ENCODE measurements around the gene RRP9.
A peak's percentile ranks its signal among the peaks of the same experiment; 100 is the strongest.
"Not testable (repeated sequence)": the region's sequence is repeated elsewhere in the genome, so short reads cannot be mapped to it uniquely, and the experiment has no call there.

Gene RRP9

DNA sequence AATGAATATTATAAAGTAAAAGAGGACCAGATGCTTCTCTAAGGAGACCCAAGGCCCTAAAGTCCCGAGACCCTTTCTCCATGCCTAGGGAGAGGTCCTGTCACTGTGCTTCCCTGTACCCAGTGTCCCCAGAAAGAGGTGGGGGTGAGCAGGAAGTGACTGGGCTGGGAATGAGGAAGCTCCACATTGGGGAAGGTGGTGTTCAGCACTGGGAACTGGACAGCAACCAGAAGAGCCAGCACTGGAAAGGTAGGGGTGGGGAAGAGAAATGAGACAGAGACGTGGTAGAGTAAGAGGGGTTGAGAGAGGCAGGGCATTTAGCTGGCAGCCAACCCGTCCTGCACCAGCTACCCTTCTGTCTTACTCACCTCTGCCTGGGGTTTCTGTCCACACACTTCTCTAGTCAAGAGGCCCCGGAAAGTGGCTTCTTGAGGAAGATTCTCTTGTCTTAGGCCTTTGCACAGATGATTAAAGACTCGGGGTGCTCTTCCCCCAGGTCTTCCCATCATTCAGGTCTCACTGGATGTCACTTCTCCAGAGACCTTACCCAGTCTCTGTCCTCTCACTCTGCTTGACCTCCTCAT, 12.2 kb downstream of the RRP9 start:
- DNase-seq: peak; percentile 48
- Mint-ChIP-seq H3K9me3 (no peaks in the 10 kb centered on the region), H3K27ac (no peak overlapping the region), H3K36me3 (ENCODE audit: low read depth) (peaks cover 18% of the 10 kb centered on the region), H3K4me1 (no peaks in the 10 kb centered on the region), H3K27me3 (ENCODE audit: low read depth, poor library complexity) (no peaks in the 10 kb centered on the region), H3K4me3 (no peak overlapping the region)
- TF ChIP-seq, protein P1, sequence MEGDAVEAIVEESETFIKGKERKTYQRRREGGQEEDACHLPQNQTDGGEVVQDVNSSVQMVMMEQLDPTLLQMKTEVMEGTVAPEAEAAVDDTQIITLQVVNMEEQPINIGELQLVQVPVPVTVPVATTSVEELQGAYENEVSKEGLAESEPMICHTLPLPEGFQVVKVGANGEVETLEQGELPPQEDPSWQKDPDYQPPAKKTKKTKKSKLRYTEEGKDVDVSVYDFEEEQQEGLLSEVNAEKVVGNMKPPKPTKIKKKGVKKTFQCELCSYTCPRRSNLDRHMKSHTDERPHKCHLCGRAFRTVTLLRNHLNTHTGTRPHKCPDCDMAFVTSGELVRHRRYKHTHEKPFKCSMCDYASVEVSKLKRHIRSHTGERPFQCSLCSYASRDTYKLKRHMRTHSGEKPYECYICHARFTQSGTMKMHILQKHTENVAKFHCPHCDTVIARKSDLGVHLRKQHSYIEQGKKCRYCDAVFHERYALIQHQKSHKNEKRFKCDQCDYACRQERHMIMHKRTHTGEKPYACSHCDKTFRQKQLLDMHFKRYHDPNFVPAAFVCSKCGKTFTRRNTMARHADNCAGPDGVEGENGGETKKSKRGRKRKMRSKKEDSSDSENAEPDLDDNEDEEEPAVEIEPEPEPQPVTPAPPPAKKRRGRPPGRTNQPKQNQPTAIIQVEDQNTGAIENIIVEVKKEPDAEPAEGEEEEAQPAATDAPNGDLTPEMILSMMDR (IDR thresholded peaks at IDR 0.05): no peak

DNA sequence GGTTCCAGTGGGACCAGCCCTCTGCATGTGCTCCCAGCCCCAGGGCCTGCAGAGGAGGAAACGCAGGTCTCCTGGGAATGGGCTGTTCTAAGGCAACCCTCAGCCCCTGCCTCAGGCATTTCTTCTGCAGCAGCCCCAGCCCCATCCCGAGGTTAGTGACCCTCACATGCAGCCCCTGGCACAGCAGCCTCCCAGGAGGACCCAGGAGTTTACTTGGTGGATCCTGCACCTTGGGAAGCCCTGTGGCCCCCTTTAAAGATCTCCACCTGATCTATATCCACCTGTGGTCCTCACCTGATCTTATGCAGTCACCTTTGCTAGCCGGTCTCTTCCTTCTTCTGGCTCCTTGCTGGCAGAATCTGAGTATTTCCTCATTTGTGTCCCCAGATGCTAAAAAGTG, 12.7 kb downstream of the RRP9 start:
- not testable (repeated sequence) for H3K4me1 Mint-ChIP-seq, DNase-seq
- H3K36me3 Mint-ChIP-seq (ENCODE audit: low read depth): peaks cover 13% of the 10 kb centered on the region

DNA sequence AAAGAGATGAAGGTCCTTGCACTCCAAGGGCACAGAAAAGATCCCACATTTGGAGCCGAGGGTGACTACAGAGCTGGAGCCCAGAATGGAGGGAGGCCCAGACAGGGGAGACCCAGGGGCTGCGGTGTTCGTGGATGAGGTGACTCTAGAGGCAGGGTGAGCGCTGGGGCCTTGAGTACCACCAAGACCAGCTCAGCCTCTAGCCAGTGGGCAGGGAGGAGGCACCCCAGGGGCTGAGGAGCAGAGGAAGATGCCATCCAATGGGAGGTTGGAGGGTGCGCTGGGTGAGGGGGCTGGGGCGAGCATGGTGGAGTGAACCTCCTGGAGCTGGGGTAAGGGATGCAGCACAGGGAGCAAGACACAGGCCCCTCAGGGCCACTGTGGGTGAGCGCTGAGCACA, 13.3 kb downstream of the RRP9 start:
- no peak for DNase-seq
- Mint-ChIP-seq H3K9me3 (no peaks in the 10 kb centered on the region), H3K27ac (no peak overlapping the region), H3K36me3 (ENCODE audit: low read depth) (peaks cover 9% of the 10 kb centered on the region), H3K4me1 (no peaks in the 10 kb centered on the region), H3K27me3 (ENCODE audit: low read depth, poor library complexity) (no peaks in the 10 kb centered on the region), H3K4me3 (no peak overlapping the region)
- TF ChIP-seq, protein P1 (IDR thresholded peaks at IDR 0.05): no peak

More for the DNA sequence above, 12.7 kb downstream of the RRP9 start:
- H3K27me3 Mint-ChIP-seq (ENCODE audit: low read depth, poor library complexity); H3K27ac Mint-ChIP-seq; H3K4me3 Mint-ChIP-seq; H3K9me3 Mint-ChIP-seq: not testable (repeated sequence)

DNA sequence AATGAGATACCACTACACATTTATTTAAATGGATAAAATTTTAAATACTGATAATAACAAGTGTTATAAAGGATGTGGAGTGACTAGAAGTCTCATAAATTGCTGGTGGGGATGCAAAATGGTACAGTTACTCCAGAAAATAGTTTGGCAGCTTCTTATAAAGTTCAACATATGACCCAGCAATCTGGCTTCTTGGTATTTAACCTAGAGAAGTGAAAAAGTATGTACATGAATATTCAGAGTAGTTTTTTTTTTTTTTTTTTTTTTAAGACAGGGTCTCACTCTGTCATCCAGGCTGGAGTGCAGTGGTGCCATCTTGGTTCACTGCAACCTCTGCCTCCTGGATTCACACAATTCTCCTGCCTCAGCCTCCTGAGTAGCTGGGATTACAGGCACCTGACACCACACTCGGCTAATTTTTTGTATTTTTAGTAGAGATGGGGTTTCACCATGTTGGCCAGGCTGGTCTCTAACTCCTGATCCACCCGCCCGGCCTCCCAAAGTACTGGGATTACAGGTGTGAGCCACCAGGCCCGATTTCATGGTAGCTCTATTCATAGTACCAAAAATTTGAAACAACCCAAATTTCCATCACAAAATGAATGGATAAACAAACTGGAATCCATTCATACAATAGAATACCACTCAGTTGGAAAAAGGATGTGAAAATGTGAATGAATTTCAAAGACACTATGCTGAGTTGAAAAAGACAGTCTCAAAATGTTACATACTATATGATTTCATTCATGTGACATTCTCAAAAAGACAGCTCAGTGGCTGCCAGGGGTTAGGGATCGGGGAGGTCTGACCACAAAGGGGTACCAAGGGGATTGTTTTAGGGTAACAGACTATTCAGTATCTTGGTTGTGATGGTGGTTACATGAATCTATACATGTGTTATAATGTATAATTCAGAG, 14.4 kb downstream of the RRP9 start:
- TF ChIP-seq, protein P1 (IDR thresholded peaks at IDR 0.05): no peak
- H3K36me3 Mint-ChIP-seq (ENCODE audit: low read depth): peaks cover 8% of the 10 kb centered on the region
- H3K4me3 Mint-ChIP-seq: no peak overlapping the region

DNA sequence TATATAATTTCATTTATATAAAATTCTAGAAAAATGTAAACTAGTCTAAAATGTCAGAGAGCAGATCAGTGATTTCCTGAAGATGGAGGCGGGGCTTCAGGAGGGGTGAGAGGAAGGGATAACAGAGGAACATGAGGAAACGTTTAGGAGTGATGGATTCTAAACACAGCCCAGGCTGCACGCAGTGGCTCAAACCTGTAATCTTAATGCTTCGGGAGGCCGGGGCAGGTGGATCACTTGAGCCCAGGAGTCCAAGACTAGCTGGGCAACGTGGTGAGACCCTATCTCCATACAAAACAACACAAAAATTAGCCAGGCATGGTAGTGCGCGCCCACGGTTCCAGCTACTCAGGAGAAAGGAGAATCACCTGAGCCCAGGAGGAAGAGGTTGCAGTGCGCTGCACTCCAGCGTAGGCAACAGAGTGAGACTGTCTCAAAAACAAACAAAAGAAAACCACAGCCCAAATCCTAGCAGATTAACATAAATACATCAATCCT, 20.6 kb downstream of the RRP9 start:
- Mint-ChIP-seq H3K36me3 (ENCODE audit: low read depth) (no peaks in the 10 kb centered on the region), H3K4me1 (no peaks in the 10 kb centered on the region), H3K27ac (no peak overlapping the region), H3K9me3 (no peaks in the 10 kb centered on the region), H3K4me3 (no peak overlapping the region), H3K27me3 (ENCODE audit: low read depth, poor library complexity) (peaks cover 9% of the 10 kb centered on the region)
- TF ChIP-seq, protein P1 (IDR thresholded peaks at IDR 0.05): no peak
- no peak for DNase-seq

More for the DNA sequence above, 14.4 kb downstream of the RRP9 start:
- peaks cover 4% of the 10 kb centered on the region for H3K27me3 Mint-ChIP-seq (ENCODE audit: low read depth, poor library complexity)
- H3K27ac Mint-ChIP-seq: no peak overlapping the region
- no peak for DNase-seq
- no peaks in the 10 kb centered on the region for H3K9me3 Mint-ChIP-seq
- no peaks in the 10 kb centered on the region for H3K4me1 Mint-ChIP-seq

DNA sequence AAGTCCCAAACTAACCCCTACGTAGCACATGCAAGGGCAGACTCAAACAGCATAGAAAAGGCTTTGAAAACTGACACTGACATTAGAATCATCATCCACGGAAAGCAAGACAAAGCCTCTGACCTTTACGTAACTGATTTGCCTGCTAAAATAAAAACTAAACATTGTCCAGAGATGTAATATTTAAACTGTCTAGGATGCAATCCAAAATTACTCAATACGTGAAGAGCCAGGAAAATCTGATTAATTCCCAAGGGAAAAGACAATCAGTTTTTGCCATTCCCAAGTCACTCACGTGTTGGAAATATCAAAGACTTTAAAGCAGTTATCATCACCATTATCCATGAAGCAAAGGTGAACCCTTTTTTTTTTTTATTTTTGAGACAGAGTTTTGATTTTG, 25.3 kb downstream of the RRP9 start:
- H3K27ac Mint-ChIP-seq: no peak overlapping the region
- peaks cover 4% of the 10 kb centered on the region for H3K9me3 Mint-ChIP-seq
- no peak for DNase-seq

More for the DNA sequence above, 25.3 kb downstream of the RRP9 start:
- TF ChIP-seq, protein P1 (IDR thresholded peaks at IDR 0.05): no peak
- Mint-ChIP-seq H3K36me3 (ENCODE audit: low read depth) (no peaks in the 10 kb centered on the region), H3K4me3 (no peak overlapping the region), H3K27me3 (ENCODE audit: low read depth, poor library complexity) (peaks cover 2% of the 10 kb centered on the region), H3K4me1 (no peaks in the 10 kb centered on the region)
